ENCODE data around the gene PIGM. TPM values are rescaled to one million over a fixed set of nuclear protein-coding genes. Genes with fewer than 3 reads are reported as not detected.
A peak's percentile ranks its signal among the peaks of the same experiment; 100 is the strongest.

The PIGM gene
- total and polyA plus RNA-seq, 2 of the 13 experiments (the other 11 are each of a cell fraction or from before 2014, with no cell fraction given), result 3.4 to 4.6 TPM

- no peak for TF ChIP-seq DMTF1 (CRISPR knock-in tag; IDR thresholded peaks at IDR 0.05)
- peak; percentile 84 for TF ChIP-seq PHF21A (CRISPR knock-in tag; IDR thresholded peaks at IDR 0.05)
- TF ChIP-seq ZNF235 (CRISPR knock-in tag; IDR thresholded peaks at IDR 0.05; ENCODE audit: borderline replicate concordance), result no peak
- TF ChIP-seq TFE3 (CRISPR knock-in tag; IDR thresholded peaks at IDR 0.05), result no peak
- TF ChIP-seq NONO (IDR thresholded peaks at IDR 0.05), result no peak
- peak; percentile 67; the same call in 1 of the 2 replicates for TF ChIP-seq NONO (CRISPR knock-in tag; conservative IDR thresholded peaks at IDR 0.05)
- TF ChIP-seq FOXP4 (CRISPR knock-in tag; IDR thresholded peaks at IDR 0.05), result peak; percentile 85
- peak; percentile 78 for TF ChIP-seq MEIS2 (CRISPR knock-in tag; IDR thresholded peaks at IDR 0.05)
- TF ChIP-seq ZNF619 (CRISPR knock-in tag; IDR thresholded peaks at IDR 0.05), result no peak
- no peak for TF ChIP-seq PCBP2 (optimal IDR thresholded peaks at IDR 0.05; ENCODE audit: low read depth, low read length, poor library complexity, severe bottlenecking)
- TF ChIP-seq NCOA2 (CRISPR knock-in tag; IDR thresholded peaks at IDR 0.05), result peak; percentile 92
- peak; percentile 86 for TF ChIP-seq ATF3 (CRISPR knock-in tag; IDR thresholded peaks at IDR 0.05)
- TF ChIP-seq SOX13 (IDR thresholded peaks at IDR 0.05), result peak; percentile 90
- peak in 1 of 2 experiments; percentile 94; a peak in 2 of 4 replicates for TF ChIP-seq SOX13 (CRISPR knock-in tag; conservative IDR thresholded peaks at IDR 0.05 in 1 of 2, IDR thresholded peaks at IDR 0.05 in 1 of 2)
- peak; percentile 76 for TF ChIP-seq TARDBP (CRISPR knock-in tag; IDR thresholded peaks at IDR 0.05)
- TF ChIP-seq ZFX (CRISPR knock-in tag; IDR thresholded peaks at IDR 0.05; ENCODE audit: low read depth), result peak; percentile 62
- no peak for TF ChIP-seq ZBTB10 (CRISPR knock-in tag; IDR thresholded peaks at IDR 0.05; ENCODE audit: borderline replicate concordance)
Observed at GRCh38 chr1:160053548-160054365, 22.0 kb upstream of the PIGM start (continued).
